Endometrial microvascular endothelial cells (primary cell): ENCODE results near the gene OR8K1. TPM values are rescaled to one million over a fixed set of nuclear protein-coding genes. Genes with fewer than 3 reads are reported as not detected.

Experiments
- in situ Hi-C: cut with HindIII; loops from 2 replicates; pipeline ENCODE4 v1.10.0; 2017; ENCODE audit warnings: low sequenced_read_pairs, low pct_unique_long_range_greater_than_20kb; ENCODE audit errors: inconsistent ontology term
- total RNA-seq: library from RNA; depleted of rRNA; stranded (reverse); fragments of >200 nt; gene quantifications from one replicate; pipeline ENCODE4 v1.2.3, GENCODE V29; 2015; ENCODE audit errors: inconsistent ontology term

Gene OR8K1
- not detected for total RNA-seq

- in situ Hi-C loops = no loop called here
Observed at GRCh38 chr11:56345739-56346138, at the start of gene OR8K1. OR8K1 (plus strand) TSS chr11:56346039; CDS start chr11:56346039, 0 bp downstream.

- in situ Hi-C loops = no loop called here
Observed at GRCh38 chr11:56296898-56297297, 48.9 kb upstream of the OR8K1 start.

- in situ Hi-C loops = no loop called here
Observed at GRCh38 chr11:56307836-56308235, 38.0 kb upstream of the OR8K1 start.

GRCh38 chr11:56314844-56315243, 31.0 kb upstream of the OR8K1 start, which contains the start of gene OR8K3:
OR8K3 (plus strand) TSS chr11:56315144; CDS start chr11:56318307, 3,163 bp downstream.
- in situ Hi-C loops = no loop called here

- in situ Hi-C loops = no loop called here
Observed at GRCh38 chr11:56331861-56332491, 13.9 kb upstream of the OR8K1 start.

GRCh38 chr11:56333156-56333555, 12.7 kb upstream of the OR8K1 start:
- in situ Hi-C loops = no loop called here

GRCh38 chr11:56340289-56340688, 5.5 kb upstream of the OR8K1 start:
- in situ Hi-C loops = no loop called here

- in situ Hi-C loops = no loop called here
Observed at GRCh38 chr11:56353991-56354390, 8.2 kb downstream of the OR8K1 start, which contains the start of gene OR8J1. OR8J1 (plus strand) TSS chr11:56354291; CDS start chr11:56360247, 5,956 bp downstream.

GRCh38 chr11:56375324-56375723, 29.5 kb downstream of the OR8K1 start, which contains the start of gene OR8U1:
OR8U1 (plus strand) TSS chr11:56375624; CDS start chr11:56375624, 0 bp downstream.
- in situ Hi-C loops = no loop called here

GRCh38 chr11:56380120-56380519, 34.3 kb downstream of the OR8K1 start:
- in situ Hi-C loops = no loop called here

- in situ Hi-C loops = no loop called here
Observed at GRCh38 chr11:56394381-56394780, 48.5 kb downstream of the OR8K1 start.

- in situ Hi-C loops = no loop called here
Observed at GRCh38 chr11:56396047-56396446, 50.2 kb downstream of the OR8K1 start.

Other genes with a start within 250 kb of the OR8K1 start
- not detected for gene OR8H2, start 242.4 kb upstream of the OR8K1 start, total RNA-seq
- gene OR8H3, start 223.7 kb upstream of the OR8K1 start, total RNA-seq = not detected
- not detected for gene OR8J3, start 205.8 kb upstream of the OR8K1 start, total RNA-seq
- gene OR8K5, start 185.7 kb upstream of the OR8K1 start, total RNA-seq = not detected
- gene OR5J2, start 169.4 kb upstream of the OR8K1 start, total RNA-seq = not detected
- gene OR5T2, start 111.8 kb upstream of the OR8K1 start, total RNA-seq = not detected
- not detected for gene OR5T3, start 93.8 kb upstream of the OR8K1 start, total RNA-seq
- not detected for gene OR5T1, start 71.9 kb upstream of the OR8K1 start, total RNA-seq
- not detected for gene OR8H1, start 53.8 kb upstream of the OR8K1 start, total RNA-seq
- gene OR8K3, start 30.9 kb upstream of the OR8K1 start, total RNA-seq = not detected
- gene OR8J1, start 8.3 kb downstream of the OR8K1 start, total RNA-seq = not detected
- gene OR8U1, start 29.6 kb downstream of the OR8K1 start, total RNA-seq = not detected
- not detected for gene OR5AL1, start 66.7 kb downstream of the OR8K1 start, total RNA-seq
- gene OR5M3, start 127.3 kb downstream of the OR8K1 start, total RNA-seq = not detected
- gene OR5M8, start 145.3 kb downstream of the OR8K1 start, total RNA-seq = not detected
- not detected for gene OR5M11, start 197.2 kb downstream of the OR8K1 start, total RNA-seq
- gene OR5M10, start 231.7 kb downstream of the OR8K1 start, total RNA-seq = not detected